Neutrophil (primary cell): ENCODE measurements around the gene AFAP1L2.

Source experiments
- H3K27ac ChIP-seq: fragments of 200-600 bp; sonication (generic); 2 replicates; pipeline ENCODE4 v1.5.1; 2016; ENCODE audit warnings: mild to moderate bottlenecking, moderate library complexity
- H3K27me3 ChIP-seq: fragments of 200-600 bp; sonication (generic); 2 replicates; pipeline ENCODE4 v1.6.0; 2016; ENCODE audit warnings: mild to moderate bottlenecking
- H3K36me3 ChIP-seq: fragments of 200-600 bp; sonication (generic); 2 replicates; pipeline ENCODE4 v1.5.1; 2017
- H3K4me1 ChIP-seq, 2 experiments: fragments of 200-600 bp in 1 of 2; sonication (generic) in 1 of 2; 1 replicate in 1 of 2; 2 replicates in 1 of 2; pipeline versions ENCODE4 v1.5.1 to v1.6.1; 2013 to 2016; ENCODE audit warnings: low read depth in 1 of 2, low read length in 1 of 2, mild to moderate bottlenecking in 1 of 2, moderate library complexity in 1 of 2; ENCODE audit not compliant: control insufficient read depth in 1 of 2, insufficient read depth in 1 of 2
- H3K4me3 ChIP-seq, 2 experiments: fragments of 200-600 bp in 1 of 2; sonication (generic) in 1 of 2; 1 replicate in 1 of 2; 2 replicates in 1 of 2; pipeline ENCODE4 v1.5.1; 2013 to 2016; ENCODE audit warnings: low read depth in 1 of 2, low read length in 1 of 2, mild to moderate bottlenecking in 1 of 2, moderate library complexity in 1 of 2
- H3K9me3 ChIP-seq: fragments of 200-600 bp; sonication (generic); 2 replicates; pipeline ENCODE4 v1.5.1; 2016
- CTCF ChIP-seq: fragments of 200-600 bp; sonication (generic); IDR thresholded peaks from 2 replicates; pipeline ENCODE4 v1.5.1; 2016; ENCODE audit warnings: antibody characterized with exemption

AFAP1L2 gene

GRCh38 chr10:114442091-114442630 is 37.9 kb upstream of the AFAP1L2 start:
- H3K4me3 ChIP-seq, result no peak overlapping the region
- no peaks in the 10 kb centered on the region for H3K4me1 ChIP-seq
- no peak for TF ChIP-seq CTCF
- no peak overlapping the region for H3K27ac ChIP-seq
- no peaks in the 10 kb centered on the region for H3K36me3 ChIP-seq
- H3K27me3 ChIP-seq, result no peaks in the 10 kb centered on the region
- H3K9me3 ChIP-seq, result no peaks in the 10 kb centered on the region

- Histone ChIP-seq H3K27ac (no peak overlapping the region), H3K9me3 (no peaks in the 10 kb centered on the region), H3K4me1 (no peaks in the 10 kb centered on the region), H3K36me3 (no peaks in the 10 kb centered on the region), H3K27me3 (no peaks in the 10 kb centered on the region), H3K4me3 (no peak overlapping the region)
- TF ChIP-seq CTCF, result no peak
Observed at GRCh38 chr10:114441107-114441506, 36.8 kb upstream of the AFAP1L2 start.

GRCh38 chr10:114437473-114438292 is 33.4 kb upstream of the AFAP1L2 start:
- H3K27me3 ChIP-seq, result no peaks in the 10 kb centered on the region
- H3K9me3 ChIP-seq, result no peaks in the 10 kb centered on the region
- H3K27ac ChIP-seq, result no peak overlapping the region
- no peaks in the 10 kb centered on the region for H3K4me1 ChIP-seq
- no peaks in the 10 kb centered on the region for H3K36me3 ChIP-seq
- no peak for TF ChIP-seq CTCF
- H3K4me3 ChIP-seq, result no peak overlapping the region

GRCh38 chr10:114436941-114437340 is 32.6 kb upstream of the AFAP1L2 start:
- TF ChIP-seq CTCF, result no peak
- Histone ChIP-seq H3K4me3 (no peak overlapping the region), H3K9me3 (no peaks in the 10 kb centered on the region), H3K4me1 (no peaks in the 10 kb centered on the region), H3K27ac (no peak overlapping the region), H3K36me3 (no peaks in the 10 kb centered on the region), H3K27me3 (no peaks in the 10 kb centered on the region)

GRCh38 chr10:114432566-114433093 is 28.3 kb upstream of the AFAP1L2 start:
- no peak for TF ChIP-seq CTCF
- no peaks in the 10 kb centered on the region for H3K36me3 ChIP-seq
- no peaks in the 10 kb centered on the region for H3K4me1 ChIP-seq
- no peaks in the 10 kb centered on the region for H3K9me3 ChIP-seq
- no peaks in the 10 kb centered on the region for H3K27me3 ChIP-seq
- no peak overlapping the region for H3K27ac ChIP-seq
- no peak overlapping the region for H3K4me3 ChIP-seq
